Suprapubic skin (tissue), 4 donors: ENCODE measurements around the gene CYP26C1. TPM values are rescaled to one million over a fixed set of nuclear protein-coding genes. Genes with fewer than 3 reads are reported as not detected.

ENCODE experiments used
- DNase-seq, 2 donors: peaks; one replicate each; pipeline ENCODE4 v3.0.0-alpha.2; 2019; ENCODE audit warnings: low spot score in 2 of 2
- H3K27ac ChIP-seq: fragments of 200-600 bp; sonication (generic); one replicate; pipeline ENCODE4 v1.5.1; 2019
- H3K27me3 ChIP-seq: fragments of 200-600 bp; sonication (generic); one replicate; pipeline ENCODE4 v1.5.1; 2019
- H3K36me3 ChIP-seq: fragments of 200-600 bp; sonication (generic); one replicate; pipeline ENCODE4 v1.5.1; 2019
- H3K4me1 ChIP-seq: fragments of 200-600 bp; sonication (generic); one replicate; pipeline ENCODE4 v1.5.1; 2019
- H3K4me3 ChIP-seq: fragments of 200-600 bp; sonication (generic); one replicate; pipeline ENCODE4 v1.5.1; 2019; ENCODE audit warnings: mild to moderate bottlenecking
- H3K9me3 ChIP-seq: fragments of 200-600 bp; sonication (generic); one replicate; pipeline ENCODE4 v1.5.1; 2019
- EP300 ChIP-seq: sonication (generic); formaldehyde crosslinking; IDR thresholded peaks from one replicate; pipeline ENCODE4 v1.6.1; 2017; ENCODE audit warnings: antibody characterized with exemption
- POLR2A ChIP-seq, 2 donors: fragments of 450-650 bp; IDR thresholded peaks; one replicate each; pipeline ENCODE4 v1.6.1; 2017; ENCODE audit warnings: antibody characterized with exemption in 2 of 2, mild to moderate bottlenecking in 2 of 2, moderate library complexity in 2 of 2
- POLR2AphosphoS5 ChIP-seq, 3 donors: sonication (generic); formaldehyde crosslinking; IDR thresholded peaks; one replicate each; pipeline ENCODE4 v1.6.1; 2017; ENCODE audit warnings: antibody characterized with exemption in 3 of 3
- WGBS: methylation state at CpG from one replicate; pipeline ENCODE4 v1.1.5; 2018; 5-methylcytosine and 5-hydroxymethylcytosine counted together
- total RNA-seq, 4 donors: library from RNA; depleted of rRNA; stranded (reverse); fragments of >200 nt; gene quantifications; one replicate each; pipeline ENCODE4 v1.1.0, GENCODE V29; 2016
- TF ChIP-seq, protein P1 (sequence below), 2 donors: fragments of 200-600 bp in 1 of 2; fragments of 450-650 bp in 1 of 2; sonication (generic) in 1 of 2; IDR thresholded peaks; one replicate each; pipeline ENCODE4 v1.5.1; 2016 to 2019; ENCODE audit warnings: antibody characterized with exemption in 2 of 2, mild to moderate bottlenecking in 1 of 2, moderate library complexity in 1 of 2

Gene CYP26C1
- total RNA-seq, 4 donors from 2014 or later: 0.21 TPM; not detected in 3

DNA sequence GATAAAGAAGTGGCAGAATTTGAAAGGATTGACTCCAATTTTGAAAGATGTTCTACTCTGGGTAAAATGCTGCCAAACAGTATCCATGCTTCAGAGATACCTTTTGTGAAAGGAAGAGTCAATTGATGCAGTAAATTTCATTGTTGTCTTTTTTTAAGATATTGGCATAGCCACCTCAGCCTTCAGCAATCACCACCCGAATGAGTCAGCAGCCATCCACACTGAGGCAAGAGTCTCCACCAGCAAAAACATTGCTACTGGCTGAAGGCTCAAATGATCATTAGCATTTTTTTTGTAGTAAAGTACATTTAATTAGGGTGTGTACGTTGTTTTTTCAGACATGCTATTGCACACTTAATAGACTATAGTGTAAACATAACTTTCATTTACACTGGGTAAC, 31.7 kb upstream of the CYP26C1 start:
- Histone ChIP-seq H3K4me3 (no peak overlapping the region), H3K27me3 (no peaks in the 10 kb centered on the region), H3K9me3 (no peaks in the 10 kb centered on the region), H3K4me1 (no peaks in the 10 kb centered on the region), H3K36me3 (no peaks in the 10 kb centered on the region), H3K27ac (no peak overlapping the region)
- WGBS: 52% methylated on average over 2 of the region's 2 CpGs
- TF ChIP-seq EP300 (no peak), POLR2A (IDR thresholded peaks at IDR 0.05) (no peak), POLR2AphosphoS5 (IDR thresholded peaks at IDR 0.05) (no peak)
- TF ChIP-seq, protein P1, sequence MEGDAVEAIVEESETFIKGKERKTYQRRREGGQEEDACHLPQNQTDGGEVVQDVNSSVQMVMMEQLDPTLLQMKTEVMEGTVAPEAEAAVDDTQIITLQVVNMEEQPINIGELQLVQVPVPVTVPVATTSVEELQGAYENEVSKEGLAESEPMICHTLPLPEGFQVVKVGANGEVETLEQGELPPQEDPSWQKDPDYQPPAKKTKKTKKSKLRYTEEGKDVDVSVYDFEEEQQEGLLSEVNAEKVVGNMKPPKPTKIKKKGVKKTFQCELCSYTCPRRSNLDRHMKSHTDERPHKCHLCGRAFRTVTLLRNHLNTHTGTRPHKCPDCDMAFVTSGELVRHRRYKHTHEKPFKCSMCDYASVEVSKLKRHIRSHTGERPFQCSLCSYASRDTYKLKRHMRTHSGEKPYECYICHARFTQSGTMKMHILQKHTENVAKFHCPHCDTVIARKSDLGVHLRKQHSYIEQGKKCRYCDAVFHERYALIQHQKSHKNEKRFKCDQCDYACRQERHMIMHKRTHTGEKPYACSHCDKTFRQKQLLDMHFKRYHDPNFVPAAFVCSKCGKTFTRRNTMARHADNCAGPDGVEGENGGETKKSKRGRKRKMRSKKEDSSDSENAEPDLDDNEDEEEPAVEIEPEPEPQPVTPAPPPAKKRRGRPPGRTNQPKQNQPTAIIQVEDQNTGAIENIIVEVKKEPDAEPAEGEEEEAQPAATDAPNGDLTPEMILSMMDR (IDR thresholded peaks at IDR 0.05): no peak
- no peak for DNase-seq

DNA sequence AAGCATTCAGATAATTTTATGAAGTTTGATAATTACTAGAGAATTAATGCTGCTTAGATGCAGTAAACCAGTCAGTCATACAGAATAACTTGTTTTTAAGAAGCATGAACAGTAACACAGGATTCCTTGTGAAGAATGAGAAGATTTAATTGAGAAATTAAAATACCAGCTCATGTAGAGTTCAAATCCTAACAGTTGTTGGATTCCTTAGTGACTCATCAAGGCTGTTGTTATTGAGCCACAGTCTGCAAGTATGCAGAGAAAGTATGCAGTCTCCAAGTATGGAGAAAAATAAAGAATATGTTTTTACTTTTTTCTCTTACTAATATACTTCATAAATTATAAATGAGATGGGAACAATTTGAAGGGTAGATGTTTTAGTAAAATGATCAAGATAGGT, 30.2 kb upstream of the CYP26C1 start:
- Histone ChIP-seq H3K9me3 (no peaks in the 10 kb centered on the region), H3K4me3 (no peak overlapping the region), H3K4me1 (no peaks in the 10 kb centered on the region), H3K27me3 (no peaks in the 10 kb centered on the region), H3K27ac (no peak overlapping the region), H3K36me3 (no peaks in the 10 kb centered on the region)
- no peak for DNase-seq
- TF ChIP-seq POLR2A (IDR thresholded peaks at IDR 0.05): no peak
- no peak for TF ChIP-seq EP300
- no peak for TF ChIP-seq POLR2AphosphoS5 (IDR thresholded peaks at IDR 0.05)
- TF ChIP-seq, protein P1 (IDR thresholded peaks at IDR 0.05): no peak

DNA sequence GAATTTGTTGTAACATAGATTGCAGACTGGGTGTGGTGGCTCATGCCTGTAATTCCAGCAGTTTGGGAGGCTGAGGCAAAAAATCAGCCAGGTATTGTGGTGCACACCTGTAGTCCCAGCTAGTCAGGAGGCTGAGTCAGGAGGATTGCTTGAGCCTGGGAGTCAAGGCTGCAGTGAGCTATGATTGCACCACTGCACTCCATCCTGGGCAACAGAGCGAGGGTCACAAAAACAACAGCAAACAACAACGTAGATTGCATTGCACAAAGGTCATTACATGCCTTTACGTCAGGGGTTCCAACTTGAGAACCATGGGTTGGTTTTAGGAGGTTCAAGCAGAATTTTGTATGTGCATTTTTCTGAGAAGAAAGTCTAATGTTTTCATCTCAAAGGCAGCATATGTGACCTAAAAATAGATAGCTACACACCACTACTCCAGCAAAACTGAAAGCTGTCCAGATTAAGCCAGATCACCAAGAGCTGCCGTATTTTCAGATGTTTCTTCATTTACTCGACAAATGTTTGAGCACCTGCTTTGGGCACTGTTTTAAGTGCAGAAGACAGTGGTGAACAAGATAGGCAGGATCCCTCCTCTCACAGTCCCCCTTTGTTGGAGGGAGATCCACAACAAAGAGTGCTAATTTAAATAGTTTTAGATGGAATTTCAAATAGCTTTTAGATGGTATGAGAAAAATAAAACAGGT, 28.3 kb upstream of the CYP26C1 start:
- Histone ChIP-seq H3K9me3 (no peaks in the 10 kb centered on the region), H3K27me3 (no peaks in the 10 kb centered on the region), H3K27ac (no peak overlapping the region), H3K4me1 (no peaks in the 10 kb centered on the region), H3K36me3 (no peaks in the 10 kb centered on the region), H3K4me3 (no peak overlapping the region)
- DNase-seq: no peak
- WGBS: 91% methylated on average over 5 of the region's 5 CpGs
- TF ChIP-seq EP300 (no peak), POLR2A (IDR thresholded peaks at IDR 0.05) (no peak), POLR2AphosphoS5 (IDR thresholded peaks at IDR 0.05) (no peak)
- TF ChIP-seq, protein P1 (IDR thresholded peaks at IDR 0.05): no peak

DNA sequence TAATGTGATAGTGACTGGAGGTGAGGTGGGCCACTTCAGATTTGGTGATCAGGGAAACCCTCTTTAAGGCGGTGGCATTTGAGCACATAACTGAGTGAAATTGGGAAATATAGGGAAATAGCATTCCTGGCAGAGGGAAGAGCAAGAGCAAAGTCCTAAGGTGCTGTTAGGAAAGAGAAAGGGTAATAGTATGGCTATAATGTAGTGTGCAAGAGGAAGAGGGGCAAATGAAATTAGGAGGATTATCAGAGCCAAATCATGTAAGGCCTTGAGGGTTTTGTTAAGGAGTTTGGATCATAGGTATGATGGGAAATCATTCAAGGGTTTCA, 27.8 kb upstream of the CYP26C1 start:
- Histone ChIP-seq H3K27ac (no peak overlapping the region), H3K4me3 (no peak overlapping the region), H3K4me1 (no peaks in the 10 kb centered on the region), H3K27me3 (no peaks in the 10 kb centered on the region), H3K9me3 (no peaks in the 10 kb centered on the region), H3K36me3 (no peaks in the 10 kb centered on the region)
- TF ChIP-seq, protein P1 (IDR thresholded peaks at IDR 0.05): no peak
- TF ChIP-seq POLR2A (IDR thresholded peaks at IDR 0.05) (no peak), EP300 (no peak), POLR2AphosphoS5 (IDR thresholded peaks at IDR 0.05) (no peak)
- WGBS: 94% methylated on average over 1 of the region's 1 CpG
- no peak for DNase-seq

DNA sequence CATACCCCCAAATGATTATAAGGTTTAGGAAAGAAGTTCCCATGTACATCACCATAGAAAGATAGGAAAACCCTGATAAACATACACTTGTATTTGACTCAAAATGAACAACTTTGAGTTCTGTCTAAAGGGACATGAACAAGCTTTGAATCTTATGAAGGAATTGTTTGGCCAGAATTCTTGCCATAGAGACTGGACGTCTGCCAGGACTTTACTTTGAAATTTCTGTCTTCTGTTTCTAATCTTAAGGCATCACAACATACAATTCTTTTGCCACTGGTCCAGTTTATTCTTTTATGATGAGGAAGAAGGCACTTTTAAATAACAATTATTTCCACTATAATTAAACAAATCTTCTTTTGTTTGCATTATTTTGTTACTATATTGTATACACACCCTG, 26.2 kb upstream of the CYP26C1 start:
- no peaks in the 10 kb centered on the region for H3K27me3 ChIP-seq
- H3K4me3 ChIP-seq: no peak overlapping the region
- H3K36me3 ChIP-seq: no peaks in the 10 kb centered on the region
- WGBS: 42% methylated on average over 1 of the region's 1 CpG
- H3K4me1 ChIP-seq: no peaks in the 10 kb centered on the region
- TF ChIP-seq, protein P1 (IDR thresholded peaks at IDR 0.05): no peak
- TF ChIP-seq POLR2A (IDR thresholded peaks at IDR 0.05) (no peak), EP300 (no peak), POLR2AphosphoS5 (IDR thresholded peaks at IDR 0.05) (no peak)
- H3K9me3 ChIP-seq: no peaks in the 10 kb centered on the region
- DNase-seq: no peak
- H3K27ac ChIP-seq: no peak overlapping the region
